Tibial artery (tissue), 4 donors: ENCODE measurements around the gene XIST.

Experiments
- DNase-seq, 2 donors: peaks; one replicate each; pipeline ENCODE4 v3.0.0-alpha.2; 2019
- H3K27ac ChIP-seq, 2 donors: fragments of 200-600 bp; sonication (generic) in 1 of 2; 1 replicate in 1 of 2; 2 replicates in 1 of 2; pipeline ENCODE4 v1.5.1; 2018 to 2019; ENCODE audit warnings: mild to moderate bottlenecking in 1 of 2
- H3K27me3 ChIP-seq, 2 donors: fragments of 200-600 bp; sonication (generic) in 1 of 2; one replicate each; pipeline versions ENCODE4 v1.5.1 to v1.6.0; 2016 to 2019
- H3K36me3 ChIP-seq, 3 donors: fragments of 200-600 bp; sonication (generic) in 2 of 3; one replicate each; pipeline ENCODE4 v1.5.1; 2016 to 2019; ENCODE audit warnings: mild to moderate bottlenecking in 2 of 3
- H3K4me1 ChIP-seq, 4 donors: fragments of 200-600 bp; sonication (generic) in 2 of 4; 1 replicate in 3 of 4; 2 replicates in 1 of 4; pipeline ENCODE4 v1.5.1; 2016 to 2019
- H3K4me3 ChIP-seq, 2 donors: fragments of 200-600 bp; sonication (generic) in 1 of 2; 1 replicate in 1 of 2; 2 replicates in 1 of 2; pipeline ENCODE4 v1.5.1; 2018 to 2019; ENCODE audit warnings: mild to moderate bottlenecking in 2 of 2
- H3K9me3 ChIP-seq, 3 donors: fragments of 200-600 bp; sonication (generic) in 1 of 3; one replicate each; pipeline ENCODE4 v1.5.1; 2016 to 2019
- intact Hi-C: fragments of 100-400 bp; cut with DNase I; formaldehyde crosslinking; loops from one replicate; pipeline ENCODE4 v1.15.0; 2023; ENCODE audit warnings: low total_unique reads
- TF ChIP-seq, protein P1 (sequence below), 2 experiments: fragments of 200-600 bp in 1 of 2; fragments of 450-650 bp in 1 of 2; IDR thresholded peaks; one replicate each; pipeline ENCODE4 v1.5.1; 2017 to 2019; ENCODE audit warnings: antibody characterized with exemption in 2 of 2, mild to moderate bottlenecking in 1 of 2, moderate library complexity in 1 of 2

The XIST gene

DNA sequence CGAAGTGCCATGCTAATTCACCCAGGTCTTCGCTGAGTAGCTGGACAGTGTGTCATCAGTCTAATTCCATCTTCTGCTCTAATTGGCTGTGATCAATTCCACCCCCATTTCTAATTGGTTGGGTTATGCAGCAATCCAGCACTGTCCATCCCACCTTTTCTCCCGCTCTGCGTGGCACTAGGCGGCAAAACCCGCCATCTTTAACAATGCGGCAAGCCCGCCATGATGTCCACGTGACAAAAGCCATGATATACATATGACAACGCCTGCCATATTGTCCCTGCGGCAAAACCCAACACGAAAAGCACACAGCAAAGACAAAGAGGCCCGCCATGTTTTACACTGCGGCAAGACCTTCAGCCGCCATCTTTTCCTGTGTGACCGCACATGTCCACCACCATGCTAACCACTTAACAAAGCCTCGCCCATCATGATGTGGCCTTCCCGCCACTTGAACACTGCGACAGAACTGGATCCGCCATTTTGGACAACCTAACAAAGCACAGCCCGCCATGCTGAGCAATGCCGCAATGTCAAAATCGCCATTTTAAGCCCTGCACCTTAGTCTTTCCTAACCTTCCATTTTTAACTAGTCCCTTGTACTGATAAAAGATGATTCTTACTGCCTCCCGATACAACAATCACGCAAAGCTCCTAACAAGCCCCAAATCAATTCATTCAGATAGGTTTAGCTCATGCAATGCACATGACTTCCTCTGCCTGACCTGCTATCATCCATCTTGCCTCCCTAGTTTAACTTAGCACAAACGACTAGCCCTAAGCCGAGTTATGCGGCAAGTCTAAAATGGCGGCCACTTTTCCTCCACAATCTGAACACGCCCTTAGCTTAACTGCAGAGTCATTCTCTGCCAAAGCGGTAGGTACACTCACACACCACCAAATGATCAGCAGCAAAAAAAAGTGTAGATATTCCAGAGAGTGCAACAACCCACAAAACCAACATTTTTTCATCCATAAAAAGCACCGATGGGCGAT lies 1.2 kb downstream of the XIST start:
- Histone ChIP-seq H3K27ac (no peak overlapping the region), H3K36me3 (no peaks in the 10 kb centered on the region), H3K9me3 (no peaks in the 10 kb centered on the region), H3K4me3 (no peak overlapping the region), H3K27me3 (no peaks in the 10 kb centered on the region), H3K4me1 (peaks cover 0 to 18% (median 0%) of the 10 kb centered on the region in 4 donors)
- DNase-seq = no peak
- intact Hi-C loops = no loop called here
- TF ChIP-seq, protein P1, sequence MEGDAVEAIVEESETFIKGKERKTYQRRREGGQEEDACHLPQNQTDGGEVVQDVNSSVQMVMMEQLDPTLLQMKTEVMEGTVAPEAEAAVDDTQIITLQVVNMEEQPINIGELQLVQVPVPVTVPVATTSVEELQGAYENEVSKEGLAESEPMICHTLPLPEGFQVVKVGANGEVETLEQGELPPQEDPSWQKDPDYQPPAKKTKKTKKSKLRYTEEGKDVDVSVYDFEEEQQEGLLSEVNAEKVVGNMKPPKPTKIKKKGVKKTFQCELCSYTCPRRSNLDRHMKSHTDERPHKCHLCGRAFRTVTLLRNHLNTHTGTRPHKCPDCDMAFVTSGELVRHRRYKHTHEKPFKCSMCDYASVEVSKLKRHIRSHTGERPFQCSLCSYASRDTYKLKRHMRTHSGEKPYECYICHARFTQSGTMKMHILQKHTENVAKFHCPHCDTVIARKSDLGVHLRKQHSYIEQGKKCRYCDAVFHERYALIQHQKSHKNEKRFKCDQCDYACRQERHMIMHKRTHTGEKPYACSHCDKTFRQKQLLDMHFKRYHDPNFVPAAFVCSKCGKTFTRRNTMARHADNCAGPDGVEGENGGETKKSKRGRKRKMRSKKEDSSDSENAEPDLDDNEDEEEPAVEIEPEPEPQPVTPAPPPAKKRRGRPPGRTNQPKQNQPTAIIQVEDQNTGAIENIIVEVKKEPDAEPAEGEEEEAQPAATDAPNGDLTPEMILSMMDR (IDR thresholded peaks at IDR 0.05) = no peak

DNA sequence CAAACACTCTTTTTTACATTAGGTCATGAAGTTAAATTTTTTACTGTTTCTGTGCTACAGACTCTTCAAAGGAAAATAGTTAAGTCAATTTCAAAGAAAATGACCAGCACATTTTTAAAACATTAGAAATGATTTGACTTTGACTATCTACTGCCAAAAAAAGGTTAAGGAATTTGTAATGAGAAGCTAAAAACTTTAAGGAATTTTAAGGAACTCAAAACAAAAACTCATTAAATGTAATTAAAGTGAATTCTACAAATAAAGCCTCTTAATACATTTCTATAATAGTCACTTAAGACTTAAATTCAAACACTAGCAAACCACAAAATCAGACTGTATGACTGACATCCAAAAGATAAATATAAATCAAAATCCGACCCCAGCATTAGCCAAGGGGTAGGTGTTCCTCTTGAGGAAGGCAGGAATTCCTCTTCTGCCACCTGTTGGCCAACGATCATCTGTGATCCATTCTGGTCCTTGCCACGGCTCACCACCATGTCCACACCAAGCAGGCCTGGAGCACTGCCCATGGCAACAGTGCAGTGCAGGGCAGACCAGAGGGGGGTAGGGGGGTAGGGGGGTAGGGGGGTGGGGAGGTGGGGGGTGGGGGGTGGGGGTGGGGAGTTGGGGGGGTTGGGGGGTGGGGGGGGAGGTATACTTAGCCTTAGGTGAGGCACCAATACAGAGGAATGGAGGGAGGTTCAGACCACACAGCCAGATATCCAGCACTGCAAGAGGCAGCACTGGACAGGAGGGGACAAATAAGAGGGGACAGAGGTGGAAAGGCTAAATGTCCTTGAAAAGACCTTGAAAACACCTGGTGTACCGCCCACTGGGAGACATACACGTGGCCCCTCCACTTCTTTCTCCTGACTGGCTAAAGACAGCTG lies 2.1 kb downstream of the XIST start:
- Histone ChIP-seq H3K9me3 (no peaks in the 10 kb centered on the region), H3K27ac (no peak overlapping the region), H3K4me3 (no peak overlapping the region), H3K36me3 (no peaks in the 10 kb centered on the region), H3K4me1 (peaks cover 0 to 27% (median 0%) of the 10 kb centered on the region in 4 donors), H3K27me3 (no peaks in the 10 kb centered on the region)
- intact Hi-C loops = no loop called here
- DNase-seq = no peak
- TF ChIP-seq, protein P1 (IDR thresholded peaks at IDR 0.05) = no peak

DNA sequence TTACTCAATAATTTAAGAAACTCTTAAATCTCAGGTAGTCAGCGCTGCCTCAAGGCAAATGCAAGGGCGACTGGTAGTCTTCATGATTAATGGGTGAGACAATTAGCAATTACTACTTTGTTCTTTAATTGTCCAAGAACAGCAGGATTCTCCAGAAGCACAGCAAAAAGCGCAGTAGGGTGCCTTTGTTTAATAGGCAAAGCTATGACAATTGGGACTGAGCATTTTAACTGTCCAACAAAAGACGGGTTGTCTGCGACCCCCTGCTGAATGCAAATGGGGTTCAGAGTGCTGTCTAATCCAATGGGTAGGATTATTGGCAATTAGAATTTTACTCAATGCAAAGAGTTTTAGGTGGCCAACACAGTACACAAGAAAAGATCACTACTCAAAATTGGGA lies 3.4 kb downstream of the XIST start:
- Histone ChIP-seq H3K4me1 (peaks cover 0 to 33% (median 0%) of the 10 kb centered on the region in 4 donors), H3K27me3 (no peaks in the 10 kb centered on the region), H3K4me3 (no peak overlapping the region), H3K9me3 (no peaks in the 10 kb centered on the region), H3K36me3 (no peaks in the 10 kb centered on the region), H3K27ac (no peak overlapping the region)
- intact Hi-C loops = no loop called here
- no peak for DNase-seq
- TF ChIP-seq, protein P1 (IDR thresholded peaks at IDR 0.05) = no peak

DNA sequence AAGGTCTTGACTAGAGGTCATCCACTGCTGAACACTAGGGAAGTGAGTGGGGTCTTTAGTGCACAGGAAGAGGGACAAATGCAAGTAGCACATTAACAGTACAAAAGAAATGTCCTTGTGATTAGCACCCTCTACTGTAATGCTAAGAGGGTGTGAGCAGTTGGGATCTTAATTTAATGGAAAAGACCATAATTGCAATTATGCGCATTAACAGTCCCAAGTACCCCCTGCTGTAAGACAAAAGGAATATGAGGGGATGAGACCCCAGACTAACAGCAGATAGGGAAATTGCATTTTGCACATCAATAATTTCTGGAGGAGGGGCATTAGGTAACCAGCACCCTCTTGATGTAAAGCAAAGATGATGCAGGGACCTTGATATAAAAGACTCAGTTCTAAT lies 4.5 kb downstream of the XIST start:
- no peak overlapping the region for H3K4me3 ChIP-seq
- intact Hi-C loops = no loop called here
- peaks cover 0 to 42% (median 0%) of the 10 kb centered on the region in 4 donors for H3K4me1 ChIP-seq

DNA sequence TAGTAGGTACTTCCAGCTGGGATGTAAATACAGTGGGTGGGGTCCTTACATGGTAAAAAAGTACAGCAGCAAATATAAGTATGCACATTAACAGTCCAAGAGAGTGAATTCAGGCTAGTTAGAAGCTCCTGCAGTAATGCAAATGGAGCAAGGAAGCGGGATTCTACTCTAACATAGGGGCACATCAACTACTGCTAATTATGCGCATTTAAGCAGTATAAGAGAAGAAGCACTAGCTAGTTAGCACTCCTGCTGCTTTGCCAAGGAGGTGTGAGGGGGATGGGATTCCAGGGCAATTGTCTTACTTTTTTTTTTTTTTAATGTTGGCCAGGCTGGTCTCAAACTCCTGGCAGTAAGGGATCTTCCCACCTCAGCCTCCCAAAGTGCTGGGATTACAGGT lies 5.4 kb downstream of the XIST start:
- H3K27me3 ChIP-seq = no peaks in the 10 kb centered on the region
- intact Hi-C loops = no loop called here
- TF ChIP-seq, protein P1 (IDR thresholded peaks at IDR 0.05) = no peak
- H3K27ac ChIP-seq = no peak overlapping the region
- peaks cover 0 to 51% (median 0%) of the 10 kb centered on the region in 4 donors for H3K4me1 ChIP-seq
- no peaks in the 10 kb centered on the region for H3K36me3 ChIP-seq
- H3K9me3 ChIP-seq = no peaks in the 10 kb centered on the region
- DNase-seq = no peak
- H3K4me3 ChIP-seq = no peak overlapping the region

More for the DNA sequence above, 4.5 kb downstream of the XIST start:
- H3K9me3 ChIP-seq = no peaks in the 10 kb centered on the region
- TF ChIP-seq, protein P1 (IDR thresholded peaks at IDR 0.05) = no peak
- no peak for DNase-seq
- H3K27ac ChIP-seq = no peak overlapping the region
- H3K27me3 ChIP-seq = no peaks in the 10 kb centered on the region
- no peaks in the 10 kb centered on the region for H3K36me3 ChIP-seq
